Kidney glomerular epithelial cell (primary cell): ENCODE results near the gene NPTN.

Experiments
- DNase-seq: peaks from one replicate; lab custom pipeline; 2025; lab: John Stamatoyannopoulos, UW

NPTN gene

DNA sequence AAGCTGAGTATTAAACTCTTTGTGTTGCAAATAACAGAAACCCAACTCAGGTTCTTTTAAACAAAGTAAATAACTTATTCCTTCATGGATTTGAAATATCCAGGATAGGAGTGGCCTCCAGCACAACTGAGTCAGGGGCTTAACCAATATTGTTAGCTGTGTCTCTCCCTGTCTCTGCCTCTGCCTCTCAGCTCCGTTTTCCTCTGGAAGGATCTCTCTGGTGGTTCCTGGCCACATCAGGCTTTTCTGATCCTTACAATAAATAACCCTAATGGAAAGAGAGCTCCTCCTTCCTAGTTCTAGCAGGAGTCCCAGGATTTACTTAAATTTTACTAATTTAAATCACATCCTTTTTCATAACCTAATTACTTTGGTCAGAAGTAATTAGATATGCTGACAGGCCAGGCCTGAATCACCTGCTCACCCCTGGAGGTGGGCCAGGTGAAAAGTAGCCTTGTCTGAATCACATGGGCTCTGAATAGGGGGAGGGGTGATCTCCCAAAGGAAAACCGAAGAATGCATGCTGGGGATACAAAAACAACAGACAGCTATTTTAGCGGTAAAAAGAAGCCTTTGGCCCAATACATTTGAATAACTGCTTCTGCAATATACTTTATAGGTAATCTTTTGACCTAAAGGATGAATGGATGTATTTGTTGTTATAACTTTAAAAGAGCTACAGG lies 114.9 kb downstream of the NPTN start:
- no peak for DNase-seq

GRCh38 chr15:73517566-73517965 lies 115.6 kb downstream of the NPTN start:
- no peak for DNase-seq

GRCh38 chr15:73515527-73515926 lies 117.7 kb downstream of the NPTN start:
- no peak for DNase-seq
